IPS DF 4.7 (cell line): ENCODE results near the gene SH3GL3.

Experiments
- DNase-seq: peaks from one replicate; pipeline ENCODE4 v3.0.0-alpha.2; 2013; ENCODE audit warnings: low spot score; ENCODE audit errors: extremely low read depth

SH3GL3 gene

GRCh38 chr15:83503595-83504364 lies 56.6 kb downstream of the SH3GL3 start:
- no peak for DNase-seq

GRCh38 chr15:83504365-83504764 lies 57.2 kb downstream of the SH3GL3 start:
- no peak for DNase-seq

- DNase-seq: no peak
These were observed 62.9 kb downstream of the SH3GL3 start for GRCh38 chr15:83510001-83510400.

- DNase-seq: no peak
These were observed 65.3 kb downstream of the SH3GL3 start for GRCh38 chr15:83512459-83512858.

- DNase-seq: no peak
These were observed 67.4 kb downstream of the SH3GL3 start for GRCh38 chr15:83514584-83514983.

- DNase-seq: no peak
These were observed 68.0 kb downstream of the SH3GL3 start for GRCh38 chr15:83515164-83515563.

- DNase-seq: no peak
These were observed 69.8 kb downstream of the SH3GL3 start for GRCh38 chr15:83516935-83517334.

- no peak for DNase-seq
These were observed 79.2 kb downstream of the SH3GL3 start for GRCh38 chr15:83526319-83526718.

GRCh38 chr15:83533410-83533962 lies 86.3 kb downstream of the SH3GL3 start:
- no peak for DNase-seq

GRCh38 chr15:83537606-83538005 lies 90.5 kb downstream of the SH3GL3 start:
- DNase-seq: no peak

- DNase-seq: no peak
These were observed 91.5 kb downstream of the SH3GL3 start for GRCh38 chr15:83538682-83539081.

- DNase-seq: no peak
These were observed 98.8 kb downstream of the SH3GL3 start for GRCh38 chr15:83545804-83546511.

- DNase-seq: no peak
These were observed 99.4 kb downstream of the SH3GL3 start for GRCh38 chr15:83546512-83546888.

- no peak for DNase-seq
These were observed 100.0 kb downstream of the SH3GL3 start for GRCh38 chr15:83547168-83547567.

GRCh38 chr15:83549623-83550022 lies 102.5 kb downstream of the SH3GL3 start:
- no peak for DNase-seq

- no peak for DNase-seq
These were observed 107.4 kb downstream of the SH3GL3 start for GRCh38 chr15:83554558-83554957.

GRCh38 chr15:83555383-83555782 lies 108.2 kb downstream of the SH3GL3 start:
- DNase-seq: no peak

GRCh38 chr15:83556068-83556467 lies 108.9 kb downstream of the SH3GL3 start:
- DNase-seq: no peak

GRCh38 chr15:83556754-83557153 lies 109.6 kb downstream of the SH3GL3 start:
- DNase-seq: no peak

- no peak for DNase-seq
These were observed 111.0 kb downstream of the SH3GL3 start for GRCh38 chr15:83558146-83558545.

GRCh38 chr15:83559310-83559966 lies 112.3 kb downstream of the SH3GL3 start:
- DNase-seq: peak; percentile 66

- no peak for DNase-seq
These were observed 114.5 kb downstream of the SH3GL3 start for GRCh38 chr15:83561661-83562060.
